HEK293 (cell line): ENCODE data around the gene KCNJ11.
A peak's percentile ranks its signal among the peaks of the same experiment; 100 is the strongest.

ENCODE experiments used
- CTCF ChIA-PET: fragments of 350-600 bp; formaldehyde crosslinking; extraction: SDS; loops from one replicate; lab custom pipeline; 2021; ENCODE audit warnings: antibody characterized with exemption; lab: Yijun Ruan, JAX
- POLR2A ChIA-PET: fragments of 300-600 bp; formaldehyde crosslinking; extraction: SDS; loops from one replicate; lab custom pipeline; 2020; ENCODE audit warnings: antibody characterized with exemption, inconsistent platforms; lab: Yijun Ruan, JAX
- H3K27ac ChIP-seq: fragments of 200-500 bp; sonication (Bioruptor generic); 2 replicates; pipeline ENCODE4 v1.5.1; 2014; ENCODE audit warnings: low read depth, low read length, control low read depth, inconsistent platforms; ENCODE audit errors: extremely low read depth
- H3K36me3 ChIP-seq, 2 experiments: fragments of 200-500 bp in 1 of 2; sonication (Bioruptor generic) in 1 of 2; 1 replicate in 1 of 2; 2 replicates in 1 of 2; pipeline ENCODE4 v1.5.1; 2014 to 2017; ENCODE audit warnings: inconsistent platforms in 2 of 2, low read length in 2 of 2; ENCODE audit not compliant: control insufficient read depth in 2 of 2, insufficient read depth in 1 of 2
- H3K4me1 ChIP-seq: fragments of 200-500 bp; sonication (Bioruptor generic); 2 replicates; pipeline ENCODE4 v1.5.1; 2014; ENCODE audit warnings: mild to moderate bottlenecking, low read length, inconsistent platforms; ENCODE audit not compliant: control insufficient read depth, insufficient read depth
- H3K4me3 ChIP-seq: 2 replicates; pipeline ENCODE4 v1.5.1; 2011; ENCODE audit warnings: low read depth, mild to moderate bottlenecking, control low read depth, low read length, moderate library complexity
- H3K9me3 ChIP-seq: fragments of 200-500 bp; sonication (Bioruptor generic); 2 replicates; pipeline ENCODE4 v1.5.1; 2014; ENCODE audit warnings: low read depth, low read length, inconsistent platforms; ENCODE audit not compliant: control insufficient read depth, insufficient read depth
- IKZF3 ChIP-seq: fragments of 450-650 bp; IDR thresholded peaks from 2 replicates; pipeline ENCODE4 v1.5.0; 2018; ENCODE audit warnings: missing biosample characterization, mild to moderate bottlenecking, missing genetic modification characterization, moderate library complexity
- OSR2 ChIP-seq: fragments of 450-650 bp; formaldehyde crosslinking; IDR thresholded peaks from 2 replicates; pipeline ENCODE4 v1.5.1; 2016; ENCODE audit warnings: missing biosample characterization, missing genetic modification characterization
- PBX3 ChIP-seq: sonication (generic); formaldehyde crosslinking; IDR thresholded peaks from 2 replicates; pipeline ENCODE4 v1.8.1; 2022; ENCODE audit warnings: mild to moderate bottlenecking, moderate library complexity, missing genetic modification reagents
- REST ChIP-seq: fragments of 450-650 bp; formaldehyde crosslinking; IDR thresholded peaks from 2 replicates; pipeline ENCODE4 v1.5.1; 2016; ENCODE audit warnings: missing biosample characterization, missing genetic modification characterization
- SP7 ChIP-seq: fragments of 450-650 bp; formaldehyde crosslinking; IDR thresholded peaks from 2 replicates; pipeline ENCODE4 v1.5.1; 2016; ENCODE audit warnings: missing biosample characterization, missing genetic modification characterization
- ZBTB17 ChIP-seq: fragments of 450-650 bp; formaldehyde crosslinking; IDR thresholded peaks from 2 replicates; pipeline ENCODE4 v1.5.1; 2016; ENCODE audit warnings: missing biosample characterization, missing genetic modification characterization
- ZBTB7A ChIP-seq: fragments of 450-650 bp; formaldehyde crosslinking; IDR thresholded peaks from 2 replicates; pipeline ENCODE4 v1.5.1; 2016; ENCODE audit warnings: low read depth, missing biosample characterization, missing genetic modification characterization
- ZNF155 ChIP-seq: fragments of 450-650 bp; formaldehyde crosslinking; IDR thresholded peaks from 2 replicates; pipeline ENCODE4 v1.5.1; 2016; ENCODE audit warnings: missing biosample characterization, missing genetic modification characterization
- ZNF449 ChIP-seq: fragments of 450-650 bp; formaldehyde crosslinking; IDR thresholded peaks from 2 replicates; pipeline ENCODE4 v1.5.1; 2017; ENCODE audit warnings: missing biosample characterization, mild to moderate bottlenecking, missing genetic modification characterization, moderate library complexity
- ZNF626 ChIP-seq: fragments of 450-650 bp; sonication (Bioruptor Pico); formaldehyde crosslinking; IDR thresholded peaks from 2 replicates; pipeline ENCODE4 v1.5.1; 2018; ENCODE audit warnings: missing biosample characterization, missing genetic modification characterization, inconsistent platforms
- ZNF629 ChIP-seq: fragments of 450-650 bp; formaldehyde crosslinking; IDR thresholded peaks from 2 replicates; pipeline ENCODE4 v1.5.1; 2017; ENCODE audit warnings: missing biosample characterization, missing genetic modification characterization
- ZNF791 ChIP-seq: fragments of 450-650 bp; formaldehyde crosslinking; IDR thresholded peaks from 2 replicates; pipeline ENCODE4 v1.5.1; 2016; ENCODE audit warnings: missing biosample characterization, missing genetic modification characterization
- TF ChIP-seq, protein P1 (sequence below): fragments of 450-650 bp; formaldehyde crosslinking; IDR thresholded peaks from 2 replicates; pipeline ENCODE4 v1.5.1; 2016; ENCODE audit warnings: missing biosample characterization, missing genetic modification characterization
- TF ChIP-seq, protein P2 (sequence below): fragments of 450-650 bp; formaldehyde crosslinking; IDR thresholded peaks from 2 replicates; pipeline ENCODE4 v1.5.1; 2016; ENCODE audit warnings: missing biosample characterization, missing genetic modification characterization
- TF ChIP-seq, protein P3 (sequence below): fragments of 450-650 bp; formaldehyde crosslinking; optimal IDR thresholded peaks from 2 replicates; pipeline ENCODE3; 2016; ENCODE audit warnings: missing biosample characterization, mild to moderate bottlenecking, missing genetic modification characterization

KCNJ11 gene

DNA sequence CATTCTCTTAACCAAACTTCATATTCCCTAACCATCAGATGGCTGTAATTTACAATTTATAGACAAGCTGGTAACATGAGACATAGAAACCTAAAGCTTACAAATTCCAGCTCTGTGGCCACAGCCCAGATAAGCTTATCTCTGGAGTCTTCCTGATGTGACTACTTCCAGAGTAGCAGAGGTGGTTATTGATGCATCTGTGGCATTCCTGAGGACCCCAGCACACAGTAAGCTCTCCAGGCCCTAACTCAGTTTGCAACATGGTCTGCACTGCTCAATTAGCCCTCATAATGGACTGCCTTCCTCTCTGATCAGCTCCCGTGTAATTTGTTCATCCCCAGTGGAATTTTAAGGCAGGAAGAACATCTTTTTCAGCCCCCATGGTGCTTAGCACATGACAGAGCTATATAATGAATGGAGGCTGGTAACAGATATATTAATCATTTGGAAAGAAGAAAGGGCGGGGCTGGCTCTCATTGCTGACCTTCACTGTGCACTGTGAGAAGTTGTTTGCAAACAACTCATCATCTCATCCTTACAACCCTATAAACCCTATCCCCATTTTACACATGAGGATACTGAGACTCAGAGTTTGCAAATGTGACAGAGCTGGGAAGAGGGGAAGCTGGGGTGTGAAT, 30.1 kb upstream of the KCNJ11 start:
- Histone ChIP-seq H3K36me3 (no peaks in the 10 kb centered on the region), H3K4me1 (peaks cover 3% of the 10 kb centered on the region; the same call in 1 of the 2 replicates), H3K4me3 (no peak overlapping the region), H3K9me3 (no peaks in the 10 kb centered on the region), H3K27ac (no peak overlapping the region)
- TF ChIP-seq SP7 (tag by site-specific recombination) = peak; percentile 29; the same call in 1 of the 2 replicates
- no peak for TF ChIP-seq ZNF155
- TF ChIP-seq OSR2 = peak; percentile 56; the same call in 1 of the 2 replicates
- CTCF ChIA-PET = interaction anchor here (0.6 to 2.8 kb wide), 9 partner anchors 29 to 362 kb away, joined by 3 to 7 read pairs (median 3); partner anchors contain the start of gene KCNJ11
- POLR2A ChIA-PET = interaction anchor here (1.3 kb wide), 1 partner anchor 18 kb away, joined by 3 read pairs; no protein-coding TSS in a partner anchor

DNA sequence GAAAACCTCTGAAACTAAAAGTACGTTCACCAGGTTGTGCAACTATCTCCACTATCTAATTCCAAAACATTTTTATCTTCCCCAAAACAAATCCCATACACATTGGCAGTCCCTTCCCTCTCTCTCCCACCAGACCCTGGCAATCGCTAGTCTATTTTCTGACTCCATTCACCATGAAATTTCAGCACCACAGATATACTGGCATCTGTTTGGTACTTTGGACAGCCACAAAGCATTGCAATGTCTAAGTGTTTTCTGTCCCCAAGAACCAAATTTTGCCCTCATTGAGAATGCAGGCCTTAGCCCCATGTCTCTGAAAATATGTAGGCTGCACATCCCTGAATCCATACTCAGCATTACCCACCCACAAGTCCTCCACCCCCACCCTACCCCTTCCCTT, 28.0 kb upstream of the KCNJ11 start:
- Histone ChIP-seq H3K4me1 (peaks cover 3% of the 10 kb centered on the region; the same call in 1 of the 2 replicates), H3K27ac (no peak overlapping the region), H3K36me3 (no peaks in the 10 kb centered on the region), H3K9me3 (no peaks in the 10 kb centered on the region), H3K4me3 (no peak overlapping the region)
- ChIA-PET CTCF (no interaction called here), POLR2A (no interaction called here)
- TF ChIP-seq REST (tag by site-specific recombination) = peak; percentile 87
- no peak for TF ChIP-seq ZNF791 (tag by site-specific recombination)

- no peak overlapping the region for H3K27ac ChIP-seq
- H3K9me3 ChIP-seq = no peaks in the 10 kb centered on the region
- H3K4me3 ChIP-seq = no peak overlapping the region
- CTCF ChIA-PET = interaction anchor here (0.6 to 0.7 kb wide), 2 partner anchors 37 to 114 kb away, joined by 3 to 8 read pairs; no protein-coding TSS in a partner anchor
- no peaks in the 10 kb centered on the region for H3K36me3 ChIP-seq
- POLR2A ChIA-PET = no interaction called here
- H3K4me1 ChIP-seq = peaks cover 3% of the 10 kb centered on the region; the same call in 1 of the 2 replicates
- TF ChIP-seq ZBTB17 (tag by site-specific recombination) (no peak), ZNF626 (no peak), ZBTB7A (no peak), IKZF3 (no peak), ZNF449 (no peak), ZNF629 (tag by site-specific recombination) (no peak), PBX3 (CRISPR knock-in tag) (no peak)
- TF ChIP-seq, protein P1, sequence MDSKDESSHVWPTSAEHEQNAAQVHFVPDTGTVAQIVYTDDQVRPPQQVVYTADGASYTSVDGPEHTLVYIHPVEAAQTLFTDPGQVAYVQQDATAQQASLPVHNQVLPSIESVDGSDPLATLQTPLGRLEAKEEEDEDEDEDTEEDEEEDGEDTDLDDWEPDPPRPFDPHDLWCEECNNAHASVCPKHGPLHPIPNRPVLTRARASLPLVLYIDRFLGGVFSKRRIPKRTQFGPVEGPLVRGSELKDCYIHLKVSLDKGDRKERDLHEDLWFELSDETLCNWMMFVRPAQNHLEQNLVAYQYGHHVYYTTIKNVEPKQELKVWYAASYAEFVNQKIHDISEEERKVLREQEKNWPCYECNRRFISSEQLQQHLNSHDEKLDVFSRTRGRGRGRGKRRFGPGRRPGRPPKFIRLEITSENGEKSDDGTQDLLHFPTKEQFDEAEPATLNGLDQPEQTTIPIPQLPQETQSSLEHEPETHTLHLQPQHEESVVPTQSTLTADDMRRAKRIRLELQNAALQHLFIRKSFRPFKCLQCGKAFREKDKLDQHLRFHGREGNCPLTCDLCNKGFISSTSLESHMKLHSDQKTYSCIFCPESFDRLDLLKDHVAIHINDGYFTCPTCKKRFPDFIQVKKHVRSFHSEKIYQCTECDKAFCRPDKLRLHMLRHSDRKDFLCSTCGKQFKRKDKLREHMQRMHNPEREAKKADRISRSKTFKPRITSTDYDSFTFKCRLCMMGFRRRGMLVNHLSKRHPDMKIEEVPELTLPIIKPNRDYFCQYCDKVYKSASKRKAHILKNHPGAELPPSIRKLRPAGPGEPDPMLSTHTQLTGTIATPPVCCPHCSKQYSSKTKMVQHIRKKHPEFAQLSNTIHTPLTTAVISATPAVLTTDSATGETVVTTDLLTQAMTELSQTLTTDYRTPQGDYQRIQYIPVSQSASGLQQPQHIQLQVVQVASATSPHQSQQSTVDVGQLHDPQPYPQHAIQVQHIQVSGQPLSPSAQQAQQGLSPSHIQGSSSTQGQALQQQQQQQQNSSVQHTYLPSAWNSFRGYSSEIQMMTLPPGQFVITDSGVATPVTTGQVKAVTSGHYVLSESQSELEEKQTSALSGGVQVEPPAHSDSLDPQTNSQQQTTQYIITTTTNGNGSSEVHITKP (tag by site-specific recombination) = no peak
- TF ChIP-seq, protein P2, sequence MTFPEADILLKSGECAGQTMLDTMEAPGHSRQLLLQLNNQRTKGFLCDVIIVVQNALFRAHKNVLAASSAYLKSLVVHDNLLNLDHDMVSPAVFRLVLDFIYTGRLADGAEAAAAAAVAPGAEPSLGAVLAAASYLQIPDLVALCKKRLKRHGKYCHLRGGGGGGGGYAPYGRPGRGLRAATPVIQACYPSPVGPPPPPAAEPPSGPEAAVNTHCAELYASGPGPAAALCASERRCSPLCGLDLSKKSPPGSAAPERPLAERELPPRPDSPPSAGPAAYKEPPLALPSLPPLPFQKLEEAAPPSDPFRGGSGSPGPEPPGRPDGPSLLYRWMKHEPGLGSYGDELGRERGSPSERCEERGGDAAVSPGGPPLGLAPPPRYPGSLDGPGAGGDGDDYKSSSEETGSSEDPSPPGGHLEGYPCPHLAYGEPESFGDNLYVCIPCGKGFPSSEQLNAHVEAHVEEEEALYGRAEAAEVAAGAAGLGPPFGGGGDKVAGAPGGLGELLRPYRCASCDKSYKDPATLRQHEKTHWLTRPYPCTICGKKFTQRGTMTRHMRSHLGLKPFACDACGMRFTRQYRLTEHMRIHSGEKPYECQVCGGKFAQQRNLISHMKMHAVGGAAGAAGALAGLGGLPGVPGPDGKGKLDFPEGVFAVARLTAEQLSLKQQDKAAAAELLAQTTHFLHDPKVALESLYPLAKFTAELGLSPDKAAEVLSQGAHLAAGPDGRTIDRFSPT (tag by site-specific recombination) = no peak
- TF ChIP-seq, protein P3, sequence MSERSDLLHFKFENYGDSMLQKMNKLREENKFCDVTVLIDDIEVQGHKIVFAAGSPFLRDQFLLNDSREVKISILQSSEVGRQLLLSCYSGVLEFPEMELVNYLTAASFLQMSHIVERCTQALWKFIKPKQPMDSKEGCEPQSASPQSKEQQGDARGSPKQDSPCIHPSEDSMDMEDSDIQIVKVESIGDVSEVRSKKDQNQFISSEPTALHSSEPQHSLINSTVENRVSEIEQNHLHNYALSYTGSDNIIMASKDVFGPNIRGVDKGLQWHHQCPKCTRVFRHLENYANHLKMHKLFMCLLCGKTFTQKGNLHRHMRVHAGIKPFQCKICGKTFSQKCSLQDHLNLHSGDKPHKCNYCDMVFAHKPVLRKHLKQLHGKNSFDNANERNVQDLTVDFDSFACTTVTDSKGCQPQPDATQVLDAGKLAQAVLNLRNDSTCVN (tag by site-specific recombination) = no peak
These were observed 27.2 kb upstream of the KCNJ11 start for GRCh38 chr11:17415523-17416104.
